NCI-H748 (cell line): ENCODE results near the gene HOXC9.

Experiments used
- DNase-seq: peaks from one replicate; lab custom pipeline; 2025; ENCODE audit not compliant: unreplicated experiment; lab: John Stamatoyannopoulos, UW

The HOXC9 gene

GRCh38 chr12:53986686-53987483 is 13.1 kb upstream of the HOXC9 start:
- DNase-seq = no peak

GRCh38 chr12:53987787-53988230 is 12.2 kb upstream of the HOXC9 start:
- no peak for DNase-seq

- DNase-seq = no peak
Measured at GRCh38 chr12:53988541-53989226, 11.3 kb upstream of the HOXC9 start.

GRCh38 chr12:53989227-53990113 is 10.5 kb upstream of the HOXC9 start:
- DNase-seq = peak; percentile 69

- peak; percentile 63 for DNase-seq
Measured at GRCh38 chr12:53990311-53991076, 9.5 kb upstream of the HOXC9 start.

- no peak for DNase-seq
Measured at GRCh38 chr12:53991077-53991460, 8.9 kb upstream of the HOXC9 start.

GRCh38 chr12:53992377-53992889 is 7.5 kb upstream of the HOXC9 start:
- DNase-seq = no peak

GRCh38 chr12:53993162-53994008 is 6.6 kb upstream of the HOXC9 start:
- no peak for DNase-seq

- DNase-seq = no peak
Measured at GRCh38 chr12:53994009-53994263, 6.0 kb upstream of the HOXC9 start.

- peak; percentile 42 for DNase-seq
Measured at GRCh38 chr12:53994264-53995001, 5.5 kb upstream of the HOXC9 start.

GRCh38 chr12:53995002-53995377 is 5.0 kb upstream of the HOXC9 start:
- no peak for DNase-seq

GRCh38 chr12:53995378-53996239 is 4.4 kb upstream of the HOXC9 start:
- peak; percentile 67 for DNase-seq

GRCh38 chr12:53996240-53997203 is 3.4 kb upstream of the HOXC9 start:
- DNase-seq = no peak

- peak; percentile 11 for DNase-seq
Measured at GRCh38 chr12:53997204-53998109, 2.5 kb upstream of the HOXC9 start.

- DNase-seq = no peak
Measured at GRCh38 chr12:53998110-53998899, 1.7 kb upstream of the HOXC9 start.
